Kidney (tissue), 14 donors: ENCODE measurements around the gene ANKDD1A. TPM values are rescaled to one million over a fixed set of nuclear protein-coding genes. Genes with fewer than 3 reads are reported as not detected.

Experiments
- DNase-seq, 5 donors: peaks; one replicate each; pipeline ENCODE4 v3.0.0-alpha.2; 2013 to 2020
- FAIRE-seq: peaks from 2 replicates; lab custom pipeline; 2012; peaks lifted over from hg19 to GRCh38; lab: Jason Lieb, UNC
- H3K27ac ChIP-seq, 2 donors: one replicate each; pipeline ENCODE4 v1.7.0; 2013; ENCODE audit warnings: low read depth in 2 of 2, low read length in 2 of 2, inconsistent platforms in 1 of 2
- H3K27me3 ChIP-seq: one replicate; pipeline ENCODE4 v1.7.1; 2013; ENCODE audit warnings: low read length, inconsistent platforms; ENCODE audit not compliant: control insufficient read depth, insufficient read depth
- H3K36me3 ChIP-seq, 3 donors: one replicate each; pipeline versions ENCODE4 v1.7.0 to v1.7.1; 2013; ENCODE audit warnings: low read length in 3 of 3, control low read depth in 1 of 3, inconsistent platforms in 1 of 3; ENCODE audit not compliant: insufficient read depth in 3 of 3, control insufficient read depth in 2 of 3
- H3K4me1 ChIP-seq, 3 donors: one replicate each; pipeline versions ENCODE4 v1.7.0 to v1.7.1; 2013; ENCODE audit warnings: low read length in 3 of 3, inconsistent platforms in 1 of 3, low read depth in 1 of 3; ENCODE audit not compliant: control insufficient read depth in 2 of 3, insufficient read depth in 2 of 3
- H3K4me3 ChIP-seq, 3 donors: one replicate each; pipeline versions ENCODE4 v1.7.0 to v1.8.1; 2013; ENCODE audit warnings: low read length in 3 of 3, control low read depth in 1 of 3, inconsistent platforms in 1 of 3
- H3K9ac ChIP-seq, 3 donors: one replicate each; pipeline versions ENCODE4 v1.7.0 to v1.7.1; 2013; ENCODE audit warnings: low read length in 3 of 3, control low read depth in 1 of 3, inconsistent platforms in 1 of 3
- H3K9me3 ChIP-seq, 3 donors: one replicate each; pipeline versions ENCODE4 v1.7.0 to v1.7.1; 2013; ENCODE audit warnings: low read length in 3 of 3, control low read depth in 1 of 3, inconsistent platforms in 1 of 3; ENCODE audit not compliant: control insufficient read depth in 2 of 3, insufficient read depth in 1 of 3
- intact Hi-C: fragments of 100-400 bp; cut with DNase I; formaldehyde crosslinking; loops from one replicate; pipeline ENCODE4 v1.11.1; 2022
- polyA plus RNA-seq: library from polyadenylated mRNA; stranded (reverse); fragments of 350-450 nt; fragmentation: Illumina TruSeq; extraction: RNeasy Lipid Tissue Mini Kit (QIAGEN cat#74804); gene quantifications from one replicate; pipeline ENCODE4 v1.2.3, GENCODE V29; 2014; ENCODE audit warnings: low read depth, low replicate concordance; ENCODE audit not compliant: insufficient read depth
- total RNA-seq: library from RNA; stranded (reverse); fragmentation: NEBNext Ultra II Directional; extraction: Animal tissue kit (Norgen Biotek cat#: 25700); gene quantifications from one replicate; pipeline ENCODE4 v1.2.1, GENCODE V29; 2021
- TF ChIP-seq, protein P1 (sequence below): IDR thresholded peaks from 3 replicates; pipeline ENCODE4 v1.5.1; 2012; ENCODE audit warnings: mild to moderate bottlenecking, moderate library complexity, borderline replicate concordance; ENCODE audit not compliant: insufficient read depth; ENCODE audit errors: extremely low read depth
- donor health status: control.
- donor health status: control.
- donor health status: control.
- donor health status: control.
- donor health status: control.
- donor health status: DM: yes; HTN: yes; CAD: no.
- donor health status: Normal renal cell carcinoma (clear cell type).

The ANKDD1A gene
- total and polyA plus RNA-seq, 2 donors from 2014 or later = 1.9 to 8.0 TPM

DNA sequence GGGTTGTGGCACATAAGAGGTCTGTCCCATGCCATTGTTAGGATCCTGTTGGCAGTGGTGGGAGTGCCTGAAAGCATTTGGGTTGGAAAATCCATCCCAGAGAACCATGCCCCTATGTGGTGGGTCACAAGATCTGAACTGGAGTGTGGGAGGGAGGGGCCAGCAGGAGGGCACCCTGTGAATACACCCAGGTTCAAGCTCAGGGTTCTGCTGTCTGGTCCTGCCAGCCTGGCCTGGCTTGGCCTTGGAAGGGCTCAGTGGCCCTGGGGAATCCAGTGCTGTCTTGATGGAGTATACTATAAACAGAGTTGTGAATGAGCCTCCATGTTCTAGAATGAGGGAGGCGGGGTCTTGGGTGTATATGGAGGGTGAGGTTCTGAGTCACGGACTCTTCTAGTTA, 11.8 kb downstream of the ANKDD1A start:
- H3K4me1 ChIP-seq = no peaks in the 10 kb centered on the region
- TF ChIP-seq, protein P1, sequence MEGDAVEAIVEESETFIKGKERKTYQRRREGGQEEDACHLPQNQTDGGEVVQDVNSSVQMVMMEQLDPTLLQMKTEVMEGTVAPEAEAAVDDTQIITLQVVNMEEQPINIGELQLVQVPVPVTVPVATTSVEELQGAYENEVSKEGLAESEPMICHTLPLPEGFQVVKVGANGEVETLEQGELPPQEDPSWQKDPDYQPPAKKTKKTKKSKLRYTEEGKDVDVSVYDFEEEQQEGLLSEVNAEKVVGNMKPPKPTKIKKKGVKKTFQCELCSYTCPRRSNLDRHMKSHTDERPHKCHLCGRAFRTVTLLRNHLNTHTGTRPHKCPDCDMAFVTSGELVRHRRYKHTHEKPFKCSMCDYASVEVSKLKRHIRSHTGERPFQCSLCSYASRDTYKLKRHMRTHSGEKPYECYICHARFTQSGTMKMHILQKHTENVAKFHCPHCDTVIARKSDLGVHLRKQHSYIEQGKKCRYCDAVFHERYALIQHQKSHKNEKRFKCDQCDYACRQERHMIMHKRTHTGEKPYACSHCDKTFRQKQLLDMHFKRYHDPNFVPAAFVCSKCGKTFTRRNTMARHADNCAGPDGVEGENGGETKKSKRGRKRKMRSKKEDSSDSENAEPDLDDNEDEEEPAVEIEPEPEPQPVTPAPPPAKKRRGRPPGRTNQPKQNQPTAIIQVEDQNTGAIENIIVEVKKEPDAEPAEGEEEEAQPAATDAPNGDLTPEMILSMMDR = no peak
- no peaks in the 10 kb centered on the region for H3K9me3 ChIP-seq
- H3K27ac ChIP-seq = no peak overlapping the region
- intact Hi-C loops = no loop called here
- DNase-seq (no peak), FAIRE-seq (no peak)
- no peak overlapping the region for H3K4me3 ChIP-seq
- H3K9ac ChIP-seq = no peak overlapping the region
- H3K36me3 ChIP-seq = no peaks in the 10 kb centered on the region
- no peaks in the 10 kb centered on the region for H3K27me3 ChIP-seq

DNA sequence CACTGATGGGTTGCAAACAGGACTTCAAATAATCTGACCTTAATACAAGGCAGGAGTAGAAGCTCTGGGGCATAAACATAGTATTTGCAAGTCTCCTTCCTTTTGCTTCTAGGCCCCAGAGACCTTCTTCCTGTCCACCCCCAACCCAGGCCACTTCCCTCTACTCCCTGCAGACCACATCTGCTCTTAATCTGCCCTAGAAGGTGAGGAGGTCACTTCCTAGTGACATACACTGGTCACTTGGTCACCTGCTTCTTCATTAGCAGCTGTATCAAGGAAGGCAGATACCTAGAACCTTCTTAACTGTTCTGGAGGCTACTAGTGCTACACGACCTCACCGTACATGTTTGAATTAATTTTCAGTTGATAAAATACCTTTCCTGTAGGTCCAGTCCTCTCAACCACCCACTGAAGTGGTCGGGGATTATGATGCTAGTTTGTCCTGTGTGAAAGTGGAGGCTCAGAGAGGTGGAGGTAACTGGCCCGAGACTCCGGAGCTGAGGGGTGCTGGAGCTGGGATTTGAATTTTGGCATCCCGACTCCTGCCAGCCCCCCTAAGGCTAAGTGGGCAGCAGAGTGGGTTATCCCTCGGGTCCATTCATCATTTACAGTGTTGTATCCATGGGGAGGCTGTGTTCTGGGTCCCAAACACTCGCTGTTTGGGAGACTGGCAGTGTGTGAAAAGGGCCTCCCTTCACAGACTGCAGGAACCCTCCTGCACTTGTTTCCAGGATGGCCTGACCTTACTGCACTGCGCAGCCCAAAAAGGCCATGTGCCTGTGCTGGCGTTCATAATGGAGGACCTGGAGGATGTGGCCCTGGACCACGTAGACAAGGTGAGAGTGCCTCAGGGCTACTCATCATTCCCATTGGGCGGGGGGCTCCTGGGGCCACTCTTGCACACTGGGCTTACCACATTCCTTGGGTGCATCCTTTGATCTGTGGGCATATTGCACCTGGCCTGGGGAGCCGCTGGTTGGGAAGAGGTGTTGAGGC, 13.9 kb downstream of the ANKDD1A start:
- FAIRE-seq (no peak), DNase-seq (no peak)
- no peak overlapping the region for H3K27ac ChIP-seq
- no peak overlapping the region for H3K4me3 ChIP-seq
- TF ChIP-seq, protein P1 = no peak
- H3K36me3 ChIP-seq = no peaks in the 10 kb centered on the region
- no peaks in the 10 kb centered on the region for H3K4me1 ChIP-seq
- intact Hi-C loops = no loop called here
- no peaks in the 10 kb centered on the region for H3K9me3 ChIP-seq
- H3K27me3 ChIP-seq = no peaks in the 10 kb centered on the region
- H3K9ac ChIP-seq = no peak overlapping the region

DNA sequence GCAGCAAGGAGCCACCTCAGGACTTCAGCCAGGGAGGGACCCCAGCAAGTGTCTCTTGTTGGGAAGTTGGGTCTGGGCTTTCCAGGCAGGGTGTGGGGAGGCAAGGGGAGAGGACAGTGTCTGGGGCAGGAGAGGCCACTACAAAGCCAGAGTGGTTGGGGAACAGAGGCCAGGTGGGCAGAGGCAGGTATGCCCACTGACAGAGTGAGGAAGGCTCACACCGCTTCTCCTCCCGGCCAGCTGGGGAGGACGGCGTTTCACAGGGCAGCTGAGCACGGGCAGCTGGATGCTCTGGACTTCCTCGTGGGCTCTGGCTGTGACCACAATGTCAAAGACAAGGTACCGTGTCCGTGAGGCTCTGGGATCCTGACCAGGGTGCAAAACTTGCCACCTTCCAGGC, 15.0 kb downstream of the ANKDD1A start:
- H3K36me3 ChIP-seq = no peaks in the 10 kb centered on the region
- H3K9me3 ChIP-seq = no peaks in the 10 kb centered on the region
- H3K4me1 ChIP-seq = no peaks in the 10 kb centered on the region
- DNase-seq (no peak), FAIRE-seq (no peak)
- no peak overlapping the region for H3K9ac ChIP-seq
- intact Hi-C loops = no loop called here
- no peaks in the 10 kb centered on the region for H3K27me3 ChIP-seq
- TF ChIP-seq, protein P1 = no peak
- no peak overlapping the region for H3K4me3 ChIP-seq
- no peak overlapping the region for H3K27ac ChIP-seq
